Hepatocyte (in vitro differentiated cells): Measurements from ENCODE around the gene PCAT6.

Experiments
- CTCF ChIP-seq: fragments of 200-600 bp; sonication (generic); IDR thresholded peaks from 2 replicates; pipeline ENCODE4 v1.5.1; 2016; ENCODE audit warnings: antibody characterized with exemption, mild to moderate bottlenecking; ENCODE audit not compliant: poor library complexity
- EZH2 ChIP-seq: fragments of 200-600 bp; sonication (generic); IDR thresholded peaks from 2 replicates; pipeline ENCODE4 v1.6.1; 2016; ENCODE audit warnings: antibody characterized with exemption, mild to moderate bottlenecking, borderline replicate concordance
- EZH2phosphoT487 ChIP-seq: fragments of 200-600 bp; sonication (generic); IDR thresholded peaks from one replicate; pipeline ENCODE4 v1.6.1; 2018; ENCODE audit warnings: antibody characterized with exemption, mild to moderate bottlenecking, low read depth, moderate library complexity; ENCODE audit not compliant: unreplicated experiment, severe bottlenecking

- TF ChIP-seq CTCF (no peak), EZH2 (no peak), EZH2phosphoT487 (no peak)
These were observed 7.5 kb upstream of the PCAT6 start for GRCh38 chr1:202802998-202803932.
